ENCODE data around the gene GATAD2A.

GATAD2A gene

GRCh38 chr19:19527371-19527656 lies 121.8 kb downstream of the GATAD2A start:
- peaks cover 33% of the 10 kb centered on the region; the same call in 1 of the 2 replicates for H3K79me2 ChIP-seq (ENCODE audit: insufficient read depth, low read length)
- H3K4me1 ChIP-seq (ENCODE audit: insufficient read depth, low read length, poor library complexity, severe bottlenecking): peaks cover 16% of the 10 kb centered on the region
- no peak overlapping the region for H3K4me3 ChIP-seq (ENCODE audit: low read length, poor library complexity, severe bottlenecking)
- no peak for TF ChIP-seq EZH2phosphoT487 (IDR thresholded peaks at IDR 0.05; ENCODE audit: borderline replicate concordance)
- TF ChIP-seq, protein P1, sequence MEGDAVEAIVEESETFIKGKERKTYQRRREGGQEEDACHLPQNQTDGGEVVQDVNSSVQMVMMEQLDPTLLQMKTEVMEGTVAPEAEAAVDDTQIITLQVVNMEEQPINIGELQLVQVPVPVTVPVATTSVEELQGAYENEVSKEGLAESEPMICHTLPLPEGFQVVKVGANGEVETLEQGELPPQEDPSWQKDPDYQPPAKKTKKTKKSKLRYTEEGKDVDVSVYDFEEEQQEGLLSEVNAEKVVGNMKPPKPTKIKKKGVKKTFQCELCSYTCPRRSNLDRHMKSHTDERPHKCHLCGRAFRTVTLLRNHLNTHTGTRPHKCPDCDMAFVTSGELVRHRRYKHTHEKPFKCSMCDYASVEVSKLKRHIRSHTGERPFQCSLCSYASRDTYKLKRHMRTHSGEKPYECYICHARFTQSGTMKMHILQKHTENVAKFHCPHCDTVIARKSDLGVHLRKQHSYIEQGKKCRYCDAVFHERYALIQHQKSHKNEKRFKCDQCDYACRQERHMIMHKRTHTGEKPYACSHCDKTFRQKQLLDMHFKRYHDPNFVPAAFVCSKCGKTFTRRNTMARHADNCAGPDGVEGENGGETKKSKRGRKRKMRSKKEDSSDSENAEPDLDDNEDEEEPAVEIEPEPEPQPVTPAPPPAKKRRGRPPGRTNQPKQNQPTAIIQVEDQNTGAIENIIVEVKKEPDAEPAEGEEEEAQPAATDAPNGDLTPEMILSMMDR (conservative IDR thresholded peaks at IDR 0.05; ENCODE audit: low read length): no peak
- no peaks in the 10 kb centered on the region for H3K9me3 ChIP-seq (ENCODE audit: insufficient read depth, low read depth, low read length)
- no peak overlapping the region for H2AFZ ChIP-seq (ENCODE audit: low read length)
- H3K4me2 ChIP-seq (ENCODE audit: low read depth, low read length, poor library complexity, severe bottlenecking): no peak overlapping the region
- peaks cover 33% of the 10 kb centered on the region for H4K20me1 ChIP-seq (ENCODE audit: insufficient read depth, low read length, poor library complexity, severe bottlenecking)
- H3K36me3 ChIP-seq (ENCODE audit: insufficient read depth, low read length): peaks cover 14% of the 10 kb centered on the region; the same call in 1 of the 2 replicates
- no peak overlapping the region for H3K9ac ChIP-seq (ENCODE audit: low read depth, low read length, poor library complexity, severe bottlenecking)
- H3K27me3 ChIP-seq (ENCODE audit: insufficient read depth, low read length, poor library complexity, severe bottlenecking): no peaks in the 10 kb centered on the region
- no peaks in the 10 kb centered on the region for H3F3A ChIP-seq (ENCODE audit: low read depth)
- no peaks in the 10 kb centered on the region for H3K9me2 ChIP-seq (replicated peaks; ENCODE audit: low read depth, low read length)

GRCh38 chr19:19527674-19528625 lies 122.5 kb downstream of the GATAD2A start:
- Histone ChIP-seq H3K9me2 (replicated peaks; ENCODE audit: low read depth, low read length) (no peaks in the 10 kb centered on the region), H3K4me2 (ENCODE audit: low read depth, low read length, poor library complexity, severe bottlenecking) (no peak overlapping the region), H3K9ac (ENCODE audit: low read depth, low read length, poor library complexity, severe bottlenecking) (no peak overlapping the region), H3K36me3 (ENCODE audit: insufficient read depth, low read length) (peaks cover 14% of the 10 kb centered on the region; the same call in 1 of the 2 replicates), H3K4me3 (ENCODE audit: low read length, poor library complexity, severe bottlenecking) (no peak overlapping the region), H3K79me2 (ENCODE audit: insufficient read depth, low read length) (peaks cover 26% of the 10 kb centered on the region; the same call in 1 of the 2 replicates), H4K20me1 (ENCODE audit: insufficient read depth, low read length, poor library complexity, severe bottlenecking) (peaks cover 27% of the 10 kb centered on the region), H2AFZ (ENCODE audit: low read length) (no peak overlapping the region), H3K27me3 (ENCODE audit: insufficient read depth, low read length, poor library complexity, severe bottlenecking) (no peaks in the 10 kb centered on the region), H3K4me1 (ENCODE audit: insufficient read depth, low read length, poor library complexity, severe bottlenecking) (peaks cover 16% of the 10 kb centered on the region), H3K9me3 (ENCODE audit: insufficient read depth, low read depth, low read length) (no peaks in the 10 kb centered on the region), H3F3A (ENCODE audit: low read depth) (no peaks in the 10 kb centered on the region)
- TF ChIP-seq, protein P1 (conservative IDR thresholded peaks at IDR 0.05; ENCODE audit: low read length): no peak
- no peak for TF ChIP-seq EZH2phosphoT487 (IDR thresholded peaks at IDR 0.05; ENCODE audit: borderline replicate concordance)

DNA sequence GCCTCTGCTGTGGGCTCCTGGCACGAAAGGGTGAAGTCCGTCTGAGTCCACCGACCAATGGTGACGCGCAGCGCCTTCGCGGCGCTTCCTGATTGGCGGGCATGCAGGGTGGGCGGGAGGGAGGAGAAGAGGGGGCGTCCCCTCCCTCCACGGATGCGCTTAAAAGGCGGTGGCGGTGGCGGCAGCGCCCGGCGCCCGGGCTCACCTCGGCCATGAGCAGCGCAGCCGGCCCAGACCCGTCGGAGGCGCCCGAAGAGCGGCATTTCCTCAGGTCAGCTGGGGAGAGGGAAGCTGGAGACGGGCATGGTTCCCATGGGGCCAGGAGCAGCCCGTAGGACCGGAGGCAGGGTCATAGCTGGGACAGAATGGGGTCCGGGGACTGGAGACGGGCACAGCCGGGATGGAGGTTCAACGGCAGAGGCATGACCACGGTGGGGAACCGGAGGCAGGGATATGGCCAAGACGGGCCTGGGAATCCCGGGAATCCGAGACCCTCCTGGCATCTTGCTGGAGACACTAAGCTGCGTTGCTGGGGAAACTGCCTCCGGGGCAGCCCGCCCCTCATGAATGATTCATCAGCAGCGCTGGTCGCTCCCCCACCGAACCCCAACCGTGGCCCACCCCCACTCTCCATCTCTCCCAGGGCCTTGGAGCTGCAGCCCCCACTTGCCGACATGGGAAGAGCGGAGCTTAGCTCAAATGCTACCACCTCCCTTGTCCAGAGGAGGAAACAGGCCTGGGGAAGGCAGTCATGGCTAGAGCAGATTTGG lies 123.4 kb downstream of the GATAD2A start, which contains the start of gene YJEFN3:
YJEFN3 (plus strand) TSS at position 191 of the 770 bp plus-strand sequence; CDS start at position 213, 22 bp downstream.
- Histone ChIP-seq H3K9me3 (ENCODE audit: insufficient read depth, low read depth, low read length) (no peaks in the 10 kb centered on the region), H3K4me1 (ENCODE audit: insufficient read depth, low read length, poor library complexity, severe bottlenecking) (peaks cover 16% of the 10 kb centered on the region), H3K36me3 (ENCODE audit: insufficient read depth, low read length) (peaks cover 14% of the 10 kb centered on the region; the same call in 1 of the 2 replicates), H3K79me2 (ENCODE audit: insufficient read depth, low read length) (peaks cover 18% of the 10 kb centered on the region; the same call in 1 of the 2 replicates), H3K4me2 (ENCODE audit: low read depth, low read length, poor library complexity, severe bottlenecking) (no peak within 1 kb of the TSS), H2AFZ (ENCODE audit: low read length) (no peak within 1 kb of the TSS), H3K27me3 (ENCODE audit: insufficient read depth, low read length, poor library complexity, severe bottlenecking) (no peaks in the 10 kb centered on the region), H3F3A (ENCODE audit: low read depth) (no peaks in the 10 kb centered on the region), H3K4me3 (ENCODE audit: low read length, poor library complexity, severe bottlenecking) (no peak within 1 kb of the TSS), H3K9ac (ENCODE audit: low read depth, low read length, poor library complexity, severe bottlenecking) (no peak within 1 kb of the TSS), H4K20me1 (ENCODE audit: insufficient read depth, low read length, poor library complexity, severe bottlenecking) (peaks cover 22% of the 10 kb centered on the region), H3K9me2 (replicated peaks; ENCODE audit: low read depth, low read length) (no peaks in the 10 kb centered on the region)
- TF ChIP-seq, protein P1 (conservative IDR thresholded peaks at IDR 0.05; ENCODE audit: low read length): no peak
- TF ChIP-seq EZH2phosphoT487 (IDR thresholded peaks at IDR 0.05; ENCODE audit: borderline replicate concordance): no peak

Measured in Loucy (cell line).